ENCODE data around the gene COMT.

Gene COMT

GRCh38 chr22:19992481-19992911 is 50.9 kb downstream of the COMT start:
- no peaks in the 10 kb centered on the region for H3K9me3 Mint-ChIP-seq (ENCODE audit: low read depth)
- H3K27ac Mint-ChIP-seq, result no peak overlapping the region
- H3K27me3 Mint-ChIP-seq, result no peaks in the 10 kb centered on the region
- H3K4me1 Mint-ChIP-seq (ENCODE audit: low read depth), result no peaks in the 10 kb centered on the region
- H3K36me3 Mint-ChIP-seq, result no peaks in the 10 kb centered on the region
- H3K4me3 Mint-ChIP-seq, result no peak overlapping the region

GRCh38 chr22:19992921-19993355 is 51.4 kb downstream of the COMT start:
- H3K9me3 Mint-ChIP-seq (ENCODE audit: low read depth), result no peaks in the 10 kb centered on the region
- H3K4me1 Mint-ChIP-seq (ENCODE audit: low read depth), result no peaks in the 10 kb centered on the region
- H3K27ac Mint-ChIP-seq, result no peak overlapping the region
- no peak overlapping the region for H3K4me3 Mint-ChIP-seq
- H3K27me3 Mint-ChIP-seq, result no peaks in the 10 kb centered on the region
- no peaks in the 10 kb centered on the region for H3K36me3 Mint-ChIP-seq

- no peaks in the 10 kb centered on the region for H3K9me3 Mint-ChIP-seq (ENCODE audit: low read depth)
- H3K27me3 Mint-ChIP-seq, result no peaks in the 10 kb centered on the region
- no peaks in the 10 kb centered on the region for H3K36me3 Mint-ChIP-seq
- no peak overlapping the region for H3K4me3 Mint-ChIP-seq
- no peak overlapping the region for H3K27ac Mint-ChIP-seq
- no peaks in the 10 kb centered on the region for H3K4me1 Mint-ChIP-seq (ENCODE audit: low read depth)
Observed at GRCh38 chr22:19993926-19994325, 52.4 kb downstream of the COMT start.

- no peaks in the 10 kb centered on the region for H3K27me3 Mint-ChIP-seq
- H3K27ac Mint-ChIP-seq, result no peak overlapping the region
- no peaks in the 10 kb centered on the region for H3K9me3 Mint-ChIP-seq (ENCODE audit: low read depth)
- no peaks in the 10 kb centered on the region for H3K4me1 Mint-ChIP-seq (ENCODE audit: low read depth)
- H3K36me3 Mint-ChIP-seq, result no peaks in the 10 kb centered on the region
- no peak overlapping the region for H3K4me3 Mint-ChIP-seq
Observed at GRCh38 chr22:19994851-19995610, 53.5 kb downstream of the COMT start.

- Mint-ChIP-seq H3K36me3 (no peaks in the 10 kb centered on the region), H3K9me3 (ENCODE audit: low read depth) (no peaks in the 10 kb centered on the region), H3K4me1 (ENCODE audit: low read depth) (no peaks in the 10 kb centered on the region), H3K27ac (no peak overlapping the region), H3K27me3 (no peaks in the 10 kb centered on the region), H3K4me3 (no peak overlapping the region)
Observed at GRCh38 chr22:19995611-19996339, 54.2 kb downstream of the COMT start.

- Mint-ChIP-seq H3K27me3 (no peaks in the 10 kb centered on the region), H3K4me3 (no peak overlapping the region), H3K4me1 (ENCODE audit: low read depth) (no peaks in the 10 kb centered on the region), H3K36me3 (no peaks in the 10 kb centered on the region), H3K27ac (no peak overlapping the region), H3K9me3 (ENCODE audit: low read depth) (no peaks in the 10 kb centered on the region)
Observed at GRCh38 chr22:19996694-19997384, 55.3 kb downstream of the COMT start.

- Mint-ChIP-seq H3K36me3 (no peaks in the 10 kb centered on the region), H3K27ac (no peak overlapping the region), H3K4me3 (no peak overlapping the region)
Observed at GRCh38 chr22:19997561-19998231, 56.1 kb downstream of the COMT start.

GRCh38 chr22:19998232-19998951 is 56.8 kb downstream of the COMT start:
- H3K4me3 Mint-ChIP-seq, result no peak overlapping the region
- H3K4me1 Mint-ChIP-seq (ENCODE audit: low read depth), result no peaks in the 10 kb centered on the region
- peaks cover 5% of the 10 kb centered on the region for H3K9me3 Mint-ChIP-seq (ENCODE audit: low read depth)
- H3K27ac Mint-ChIP-seq, result no peak overlapping the region
- H3K36me3 Mint-ChIP-seq, result peaks cover 2% of the 10 kb centered on the region
- no peaks in the 10 kb centered on the region for H3K27me3 Mint-ChIP-seq

More at GRCh38 chr22:19997561-19998231, 56.1 kb downstream of the COMT start:
- Mint-ChIP-seq H3K4me1 (ENCODE audit: low read depth) (no peaks in the 10 kb centered on the region), H3K9me3 (ENCODE audit: low read depth) (no peaks in the 10 kb centered on the region), H3K27me3 (no peaks in the 10 kb centered on the region)

GRCh38 chr22:19998991-19999820 is 57.6 kb downstream of the COMT start:
- H3K27me3 Mint-ChIP-seq, result no peaks in the 10 kb centered on the region
- peaks cover 13% of the 10 kb centered on the region for H3K9me3 Mint-ChIP-seq (ENCODE audit: low read depth)
- no peak overlapping the region for H3K4me3 Mint-ChIP-seq
- peaks cover 8% of the 10 kb centered on the region for H3K36me3 Mint-ChIP-seq
- H3K27ac Mint-ChIP-seq, result no peak overlapping the region
- H3K4me1 Mint-ChIP-seq (ENCODE audit: low read depth), result no peaks in the 10 kb centered on the region

GRCh38 chr22:20000246-20001081 is 58.9 kb downstream of the COMT start:
- H3K9me3 Mint-ChIP-seq (ENCODE audit: low read depth), result peaks cover 19% of the 10 kb centered on the region
- H3K27me3 Mint-ChIP-seq, result no peaks in the 10 kb centered on the region
- H3K27ac Mint-ChIP-seq, result no peak overlapping the region
- H3K36me3 Mint-ChIP-seq, result peaks cover 15% of the 10 kb centered on the region
- no peaks in the 10 kb centered on the region for H3K4me1 Mint-ChIP-seq (ENCODE audit: low read depth)
- no peak overlapping the region for H3K4me3 Mint-ChIP-seq

- no peaks in the 10 kb centered on the region for H3K4me1 Mint-ChIP-seq (ENCODE audit: low read depth)
Observed at GRCh38 chr22:20001082-20001638, 59.6 kb downstream of the COMT start.

GRCh38 chr22:20002128-20002527 is 60.6 kb downstream of the COMT start:
- no peaks in the 10 kb centered on the region for H3K27me3 Mint-ChIP-seq

More at GRCh38 chr22:20001082-20001638, 59.6 kb downstream of the COMT start:
- Mint-ChIP-seq H3K9me3 (ENCODE audit: low read depth) (peaks cover 19% of the 10 kb centered on the region), H3K36me3 (peaks cover 17% of the 10 kb centered on the region), H3K27me3 (no peaks in the 10 kb centered on the region), H3K4me3 (no peak overlapping the region), H3K27ac (no peak overlapping the region)

GRCh38 chr22:20002636-20003035 is 61.1 kb downstream of the COMT start:
- no peaks in the 10 kb centered on the region for H3K4me1 Mint-ChIP-seq (ENCODE audit: low read depth)
- peaks cover 19% of the 10 kb centered on the region for H3K9me3 Mint-ChIP-seq (ENCODE audit: low read depth)
- H3K4me3 Mint-ChIP-seq, result no peak overlapping the region
- H3K36me3 Mint-ChIP-seq, result peaks cover 17% of the 10 kb centered on the region
- H3K27me3 Mint-ChIP-seq, result no peaks in the 10 kb centered on the region
- H3K27ac Mint-ChIP-seq, result no peak overlapping the region

More at GRCh38 chr22:20002128-20002527, 60.6 kb downstream of the COMT start:
- Mint-ChIP-seq H3K36me3 (peaks cover 17% of the 10 kb centered on the region), H3K4me3 (no peak overlapping the region), H3K27ac (no peak overlapping the region), H3K4me1 (ENCODE audit: low read depth) (no peaks in the 10 kb centered on the region), H3K9me3 (ENCODE audit: low read depth) (peaks cover 19% of the 10 kb centered on the region)
